Activated T-cell treated with anti-CD3 and anti-CD28 coated beads, Interleukin-2, amount 50 U/mL, for 48 hours (primary cell): Measurements from ENCODE around the gene SPATA22.
"Not testable (repeated sequence)": the region's sequence is repeated elsewhere in the genome, so short reads cannot be mapped to it uniquely, and the experiment has no call there.

Experiments
- DNase-seq, 2 experiments: peaks; one replicate each; pipeline ENCODE4 v3.0.0-alpha.2; 2020

Gene SPATA22

GRCh38 chr17:3471599-3471998 lies at the start of gene SPATA22:
Gene SPATA22 (minus strand): TSS chr17:3471819. CDS start chr17:3469325, 2,494 bp downstream.
- no peak for DNase-seq

GRCh38 chr17:3519472-3519871 lies 47.9 kb upstream of the SPATA22 start:
- DNase-seq = not testable (repeated sequence)

GRCh38 chr17:3514873-3515272 lies 43.3 kb upstream of the SPATA22 start:
- no peak for DNase-seq

- DNase-seq = not testable (repeated sequence)
Measured at GRCh38 chr17:3514167-3514566, 42.5 kb upstream of the SPATA22 start.

- DNase-seq = no peak
Measured at GRCh38 chr17:3513305-3514035, 41.9 kb upstream of the SPATA22 start.

GRCh38 chr17:3512505-3513171 lies 41.0 kb upstream of the SPATA22 start:
- DNase-seq = no peak

GRCh38 chr17:3511852-3512504 lies 40.4 kb upstream of the SPATA22 start:
- no peak for DNase-seq

- DNase-seq = no peak
Measured at GRCh38 chr17:3510090-3510489, 38.5 kb upstream of the SPATA22 start.

- no peak for DNase-seq
Measured at GRCh38 chr17:3507869-3508268, 36.2 kb upstream of the SPATA22 start.

GRCh38 chr17:3507071-3507470 lies 35.5 kb upstream of the SPATA22 start:
- no peak for DNase-seq

GRCh38 chr17:3506054-3506453 lies 34.4 kb upstream of the SPATA22 start:
- no peak for DNase-seq

- DNase-seq = no peak
Measured at GRCh38 chr17:3505008-3505407, 33.4 kb upstream of the SPATA22 start.

- no peak for DNase-seq
Measured at GRCh38 chr17:3503285-3503684, 31.7 kb upstream of the SPATA22 start.

GRCh38 chr17:3502466-3502865 lies 30.8 kb upstream of the SPATA22 start:
- no peak for DNase-seq

GRCh38 chr17:3501344-3501743 lies 29.7 kb upstream of the SPATA22 start:
- no peak for DNase-seq

- DNase-seq = no peak
Measured at GRCh38 chr17:3497101-3497500, 25.5 kb upstream of the SPATA22 start.

- no peak for DNase-seq
Measured at GRCh38 chr17:3485481-3486068, 14.0 kb upstream of the SPATA22 start.

- no peak for DNase-seq
Measured at GRCh38 chr17:3482852-3483251, 11.2 kb upstream of the SPATA22 start.

- DNase-seq = no peak
Measured at GRCh38 chr17:3479988-3480387, 8.4 kb upstream of the SPATA22 start.

GRCh38 chr17:3475812-3476610 lies 4.4 kb upstream of the SPATA22 start, which contains the start of gene ASPA:
Gene ASPA (plus strand): TSS chr17:3475997. CDS start chr17:3476160, 163 bp downstream.
- no peak for DNase-seq

- DNase-seq = no peak
Measured at GRCh38 chr17:3475251-3475685, 3.6 kb upstream of the SPATA22 start.

GRCh38 chr17:3474212-3474611 lies 2.6 kb upstream of the SPATA22 start:
- DNase-seq = no peak

GRCh38 chr17:3472137-3472536 lies 518 bp upstream of the SPATA22 start:
- DNase-seq = no peak
